Skeletal muscle tissue (tissue), 4 donors: ENCODE results near the gene INPP4B. TPM values are rescaled to one million over a fixed set of nuclear protein-coding genes. Genes with fewer than 3 reads are reported as not detected.

Experiments used
- H3K27ac ChIP-seq: one replicate; pipeline ENCODE4 v1.7.0; 2013; ENCODE audit warnings: mild to moderate bottlenecking, low read depth, low read length, inconsistent platforms
- H3K27me3 ChIP-seq, 3 donors: one replicate each; pipeline ENCODE4 v1.7.0; 2013; ENCODE audit warnings: low read length in 3 of 3; ENCODE audit not compliant: control insufficient read depth in 3 of 3, insufficient read depth in 3 of 3
- H3K36me3 ChIP-seq, 3 donors: one replicate each; pipeline ENCODE4 v1.7.0; 2013; ENCODE audit warnings: low read length in 3 of 3; ENCODE audit not compliant: control insufficient read depth in 3 of 3, insufficient read depth in 3 of 3
- H3K4me1 ChIP-seq, 3 donors: one replicate each; pipeline ENCODE4 v1.7.0; 2013; ENCODE audit warnings: low read length in 3 of 3, mild to moderate bottlenecking in 3 of 3; ENCODE audit not compliant: control insufficient read depth in 3 of 3, insufficient read depth in 3 of 3
- H3K4me3 ChIP-seq, 3 donors: one replicate each; pipeline ENCODE4 v1.7.0; 2013; ENCODE audit warnings: low read length in 3 of 3
- H3K9ac ChIP-seq, 3 donors: one replicate each; pipeline ENCODE4 v1.7.0; 2013; ENCODE audit warnings: low read length in 3 of 3, mild to moderate bottlenecking in 3 of 3, moderate library complexity in 2 of 3, low read depth in 1 of 3
- H3K9me3 ChIP-seq, 3 donors: one replicate each; pipeline ENCODE4 v1.7.0; 2013; ENCODE audit warnings: low read length in 3 of 3; ENCODE audit not compliant: control insufficient read depth in 3 of 3
- total RNA-seq: library from RNA; depleted of rRNA; stranded (reverse); fragments of >200 nt; gene quantifications from one replicate; pipeline ENCODE4 v1.2.3, GENCODE V29; 2014
- donor health status: Osteomylitis.

Gene INPP4B
- total RNA-seq, 1 donor from 2014 or later: 52.7 TPM

GRCh38 chr4:142243255-142243654 lies 602.8 kb downstream of the INPP4B start:
- Histone ChIP-seq H3K36me3 (no peaks in the 10 kb centered on the region), H3K4me1 (no peaks in the 10 kb centered on the region), H3K27me3 (no peaks in the 10 kb centered on the region), H3K9me3 (no peaks in the 10 kb centered on the region), H3K4me3 (no peak overlapping the region), H3K27ac (no peak overlapping the region), H3K9ac (no peak overlapping the region)

- H3K4me3 ChIP-seq: no peak overlapping the region
- H3K27ac ChIP-seq: no peak overlapping the region
- no peaks in the 10 kb centered on the region for H3K4me1 ChIP-seq
- H3K36me3 ChIP-seq: no peaks in the 10 kb centered on the region
- no peak overlapping the region for H3K9ac ChIP-seq
- H3K9me3 ChIP-seq: no peaks in the 10 kb centered on the region
- H3K27me3 ChIP-seq: no peaks in the 10 kb centered on the region
These were observed 603.9 kb downstream of the INPP4B start for GRCh38 chr4:142242156-142242555.

- no peaks in the 10 kb centered on the region for H3K36me3 ChIP-seq
- no peaks in the 10 kb centered on the region for H3K9me3 ChIP-seq
- no peaks in the 10 kb centered on the region for H3K4me1 ChIP-seq
- H3K4me3 ChIP-seq: no peak overlapping the region
- H3K27me3 ChIP-seq: no peaks in the 10 kb centered on the region
- H3K27ac ChIP-seq: no peak overlapping the region
- no peak overlapping the region for H3K9ac ChIP-seq
These were observed 607.5 kb downstream of the INPP4B start for GRCh38 chr4:142238589-142238988.

- H3K27ac ChIP-seq: no peak overlapping the region
- no peaks in the 10 kb centered on the region for H3K9me3 ChIP-seq
- no peaks in the 10 kb centered on the region for H3K36me3 ChIP-seq
- H3K4me1 ChIP-seq: no peaks in the 10 kb centered on the region
- no peak overlapping the region for H3K4me3 ChIP-seq
- H3K9ac ChIP-seq: no peak overlapping the region
- no peaks in the 10 kb centered on the region for H3K27me3 ChIP-seq
These were observed 609.8 kb downstream of the INPP4B start for GRCh38 chr4:142236268-142236667.

GRCh38 chr4:142231787-142232186 lies 614.3 kb downstream of the INPP4B start:
- H3K9ac ChIP-seq: no peak overlapping the region
- no peak overlapping the region for H3K27ac ChIP-seq
- H3K9me3 ChIP-seq: no peaks in the 10 kb centered on the region
- H3K27me3 ChIP-seq: no peaks in the 10 kb centered on the region
- no peaks in the 10 kb centered on the region for H3K4me1 ChIP-seq
- no peaks in the 10 kb centered on the region for H3K36me3 ChIP-seq
- H3K4me3 ChIP-seq: no peak overlapping the region

- Histone ChIP-seq H3K9me3 (no peaks in the 10 kb centered on the region), H3K4me1 (no peaks in the 10 kb centered on the region), H3K4me3 (no peak overlapping the region), H3K9ac (no peak overlapping the region), H3K36me3 (no peaks in the 10 kb centered on the region), H3K27me3 (no peaks in the 10 kb centered on the region), H3K27ac (no peak overlapping the region)
These were observed 615.1 kb downstream of the INPP4B start for GRCh38 chr4:142230991-142231390.

GRCh38 chr4:142226014-142226413 lies 620.1 kb downstream of the INPP4B start:
- Histone ChIP-seq H3K27ac (no peak overlapping the region), H3K36me3 (no peaks in the 10 kb centered on the region), H3K27me3 (no peaks in the 10 kb centered on the region), H3K9ac (no peak overlapping the region), H3K9me3 (no peaks in the 10 kb centered on the region), H3K4me3 (no peak overlapping the region), H3K4me1 (no peaks in the 10 kb centered on the region)

GRCh38 chr4:142222127-142222526 lies 624.0 kb downstream of the INPP4B start:
- no peaks in the 10 kb centered on the region for H3K27me3 ChIP-seq
- H3K9me3 ChIP-seq: no peaks in the 10 kb centered on the region
- no peak overlapping the region for H3K4me3 ChIP-seq
- H3K36me3 ChIP-seq: no peaks in the 10 kb centered on the region
- H3K4me1 ChIP-seq: no peaks in the 10 kb centered on the region
- H3K9ac ChIP-seq: no peak overlapping the region
- no peak overlapping the region for H3K27ac ChIP-seq

- H3K36me3 ChIP-seq: no peaks in the 10 kb centered on the region
These were observed 627.4 kb downstream of the INPP4B start for GRCh38 chr4:142218726-142219125.

GRCh38 chr4:142211444-142211843 lies 634.7 kb downstream of the INPP4B start:
- no peak overlapping the region for H3K9ac ChIP-seq
- H3K27me3 ChIP-seq: no peaks in the 10 kb centered on the region
- no peaks in the 10 kb centered on the region for H3K4me1 ChIP-seq
- peaks cover 0 to 3% (median 0%) of the 10 kb centered on the region in 3 donors for H3K36me3 ChIP-seq
- H3K27ac ChIP-seq: no peak overlapping the region
- no peaks in the 10 kb centered on the region for H3K9me3 ChIP-seq
- H3K4me3 ChIP-seq: no peak overlapping the region

More at GRCh38 chr4:142218726-142219125, 627.4 kb downstream of the INPP4B start:
- H3K9ac ChIP-seq: no peak overlapping the region
- H3K27me3 ChIP-seq: no peaks in the 10 kb centered on the region
- H3K27ac ChIP-seq: no peak overlapping the region
- H3K4me3 ChIP-seq: no peak overlapping the region
- no peaks in the 10 kb centered on the region for H3K4me1 ChIP-seq
- H3K9me3 ChIP-seq: no peaks in the 10 kb centered on the region

- no peak overlapping the region for H3K4me3 ChIP-seq
- no peaks in the 10 kb centered on the region for H3K9me3 ChIP-seq
- H3K36me3 ChIP-seq: peaks cover 0 to 3% (median 0%) of the 10 kb centered on the region in 3 donors
- H3K27ac ChIP-seq: no peak overlapping the region
- H3K4me1 ChIP-seq: no peaks in the 10 kb centered on the region
- H3K27me3 ChIP-seq: no peaks in the 10 kb centered on the region
- H3K9ac ChIP-seq: no peak overlapping the region
These were observed 642.6 kb downstream of the INPP4B start for GRCh38 chr4:142203505-142203904.
